ENCODE results near the gene PRSS8. TPM values are rescaled to one million over a fixed set of nuclear protein-coding genes. Genes with fewer than 3 reads are reported as not detected.
A peak's percentile ranks its signal among the peaks of the same experiment; 100 is the strongest.
"Not testable (repeated sequence)": the region's sequence is repeated elsewhere in the genome, so short reads cannot be mapped to it uniquely, and the experiment has no call there.

Gene PRSS8
- total RNA-seq, 4 donors from 2014 or later: 0.20 TPM; not detected in 3

DNA sequence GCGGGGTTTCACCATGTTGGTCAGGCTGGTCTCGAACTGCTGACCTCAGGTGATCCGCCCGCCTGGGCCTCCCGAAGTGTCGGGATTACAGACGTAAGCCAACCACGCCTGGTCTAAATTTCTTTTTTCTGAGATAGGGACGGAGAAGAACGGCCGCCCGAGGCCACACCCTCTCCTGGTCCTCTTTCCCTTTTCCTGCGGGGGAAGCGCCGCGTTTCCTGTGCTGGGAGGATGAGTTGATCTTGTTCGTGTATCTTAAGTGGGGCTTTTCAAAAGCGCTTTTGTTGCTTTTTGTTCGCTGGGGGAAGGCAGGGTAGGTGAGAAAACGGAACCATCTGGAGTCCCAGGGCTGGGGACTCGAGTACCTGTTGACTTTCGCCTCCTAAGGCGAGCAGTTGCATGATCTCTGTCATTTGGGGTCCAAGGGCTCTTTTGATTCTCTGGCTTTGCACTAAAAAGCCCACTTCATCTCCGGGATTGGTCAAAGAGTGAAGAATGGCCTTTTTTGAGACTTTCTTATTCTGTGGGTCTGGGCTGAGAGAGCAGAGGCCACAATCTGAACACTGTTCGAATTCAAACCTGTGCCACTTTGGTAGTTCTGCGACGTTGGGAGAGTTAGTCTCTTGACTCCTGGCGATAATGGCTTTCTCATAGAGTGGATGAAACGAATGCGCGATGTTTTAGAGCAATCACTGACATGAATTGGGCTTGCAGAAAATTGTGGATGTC lies 45.7 kb upstream of the PRSS8 start:
- TF ChIP-seq, protein P1, sequence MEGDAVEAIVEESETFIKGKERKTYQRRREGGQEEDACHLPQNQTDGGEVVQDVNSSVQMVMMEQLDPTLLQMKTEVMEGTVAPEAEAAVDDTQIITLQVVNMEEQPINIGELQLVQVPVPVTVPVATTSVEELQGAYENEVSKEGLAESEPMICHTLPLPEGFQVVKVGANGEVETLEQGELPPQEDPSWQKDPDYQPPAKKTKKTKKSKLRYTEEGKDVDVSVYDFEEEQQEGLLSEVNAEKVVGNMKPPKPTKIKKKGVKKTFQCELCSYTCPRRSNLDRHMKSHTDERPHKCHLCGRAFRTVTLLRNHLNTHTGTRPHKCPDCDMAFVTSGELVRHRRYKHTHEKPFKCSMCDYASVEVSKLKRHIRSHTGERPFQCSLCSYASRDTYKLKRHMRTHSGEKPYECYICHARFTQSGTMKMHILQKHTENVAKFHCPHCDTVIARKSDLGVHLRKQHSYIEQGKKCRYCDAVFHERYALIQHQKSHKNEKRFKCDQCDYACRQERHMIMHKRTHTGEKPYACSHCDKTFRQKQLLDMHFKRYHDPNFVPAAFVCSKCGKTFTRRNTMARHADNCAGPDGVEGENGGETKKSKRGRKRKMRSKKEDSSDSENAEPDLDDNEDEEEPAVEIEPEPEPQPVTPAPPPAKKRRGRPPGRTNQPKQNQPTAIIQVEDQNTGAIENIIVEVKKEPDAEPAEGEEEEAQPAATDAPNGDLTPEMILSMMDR (IDR thresholded peaks at IDR 0.05): no peak
- TF ChIP-seq POLR2A (IDR thresholded peaks at IDR 0.05) (no peak), EP300 (IDR thresholded peaks at IDR 0.05) (no peak)
- Histone ChIP-seq H3K27me3 (no peaks in the 10 kb centered on the region), H3K27ac (peak overlapping the region; percentile 90 to 98 (median 96)), H3K9me3 (no peaks in the 10 kb centered on the region), H3K4me3 (peak overlapping the region; percentile 78 to 97 (median 84)), H3K4me1 (peaks cover 0 to 61% (median 26%) of the 10 kb centered on the region in 4 donors), H3K36me3 (peaks cover 2 to 39% (median 19%) of the 10 kb centered on the region in 3 donors)
- WGBS, 2 donors: 3 to 5% methylated on average over 31 of the region's 31 CpGs
- peak in 1 of 2 donors; percentile 28 for DNase-seq (ENCODE audit: low spot score in 2 of 2)

DNA sequence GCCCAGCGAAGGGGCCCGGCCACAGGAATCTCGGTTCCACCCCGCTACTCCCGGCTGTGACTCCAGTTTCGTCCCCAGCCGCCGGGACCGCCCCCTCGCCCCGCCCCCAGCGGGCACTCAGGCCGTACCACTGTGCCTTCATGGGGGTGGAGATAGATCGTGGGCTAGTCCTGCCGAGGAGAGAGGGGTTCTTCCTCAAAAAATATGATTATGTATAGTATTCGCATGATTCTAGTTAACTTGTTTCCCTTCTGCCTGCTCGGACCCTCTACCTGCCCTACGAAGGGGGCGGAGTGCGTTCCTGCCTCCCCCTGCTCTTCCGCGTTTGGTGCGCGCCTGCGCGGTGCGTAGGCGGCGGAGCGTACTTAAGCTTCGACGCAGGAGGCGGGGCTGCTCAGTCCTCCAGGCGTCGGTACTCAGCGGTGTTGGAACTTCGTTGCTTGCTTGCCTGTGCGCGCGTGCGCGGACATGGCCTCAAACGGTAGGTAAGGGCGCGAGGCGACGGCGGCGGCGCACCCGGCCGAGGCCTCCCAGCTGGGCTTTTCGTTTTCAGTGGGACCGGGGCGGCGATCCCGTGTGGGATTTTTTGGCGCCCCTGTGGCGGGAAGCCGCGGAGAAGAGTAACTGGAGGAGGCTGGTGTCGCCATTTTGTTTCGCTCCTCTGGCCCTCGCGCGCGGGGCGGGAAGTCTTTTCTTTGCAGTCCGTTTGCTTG lies 44.4 kb upstream of the PRSS8 start, which contains the start of gene FUS:
TSS of gene FUS (plus strand) at position 393 of the 713 bp plus-strand sequence. CDS start at position 469, 76 bp downstream.
- TF ChIP-seq POLR2A (IDR thresholded peaks at IDR 0.05): peak; percentile 95 to 96
- TF ChIP-seq EP300 (IDR thresholded peaks at IDR 0.05): peak; percentile 82 to 100
- TF ChIP-seq, protein P1 (IDR thresholded peaks at IDR 0.05): peak in 2 of 5 experiments; percentile 47 to 55
- H3K36me3 ChIP-seq: peaks cover 0 to 26% (median 12%) of the 10 kb centered on the region in 3 donors
- 0 to 1% methylated on average over 39 to 65 of the region's 69 CpGs for WGBS, 2 donors
- H3K4me3 ChIP-seq: peak within 1 kb of the TSS; percentile 78 to 97 (median 84)
- DNase-seq (ENCODE audit: low spot score in 2 of 2): peak; percentile 86 to 91
- peak within 1 kb of the TSS; percentile 90 to 98 (median 96) for H3K27ac ChIP-seq
- H3K9me3 ChIP-seq: no peaks in the 10 kb centered on the region
- peaks cover 0 to 48% (median 24%) of the 10 kb centered on the region in 4 donors for H3K4me1 ChIP-seq
- no peaks in the 10 kb centered on the region for H3K27me3 ChIP-seq

DNA sequence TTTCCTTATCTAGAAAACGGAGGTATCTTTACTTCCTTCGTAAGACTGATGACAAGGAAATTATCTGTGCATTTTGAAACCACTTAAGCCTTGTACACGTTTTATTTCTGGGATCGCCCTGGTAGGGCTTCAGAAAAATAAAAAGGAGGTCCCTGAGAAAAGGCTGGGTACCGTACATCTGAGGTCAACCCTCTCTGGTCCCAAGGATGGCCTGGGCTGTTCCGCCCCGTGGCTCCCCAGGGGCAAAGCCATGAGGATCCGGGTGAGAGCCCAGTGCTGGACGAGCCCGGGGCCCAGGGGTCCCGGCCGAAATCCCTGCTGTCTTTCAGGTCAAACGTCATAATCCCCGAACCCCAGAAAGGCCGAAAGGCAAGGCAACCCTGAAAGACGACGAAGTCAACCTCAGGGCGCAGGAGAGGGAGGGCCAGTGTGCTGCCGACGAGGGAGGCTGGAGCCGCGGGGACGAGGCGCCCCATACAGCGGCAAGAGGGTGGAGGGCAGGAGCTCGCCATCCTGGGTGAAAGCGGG lies 43.8 kb upstream of the PRSS8 start:
- Histone ChIP-seq H3K4me1 (peaks cover 0 to 42% (median 24%) of the 10 kb centered on the region in 4 donors), H3K27ac (peak overlapping the region; percentile 90 to 98 (median 96)), H3K27me3 (no peaks in the 10 kb centered on the region), H3K4me3 (peak overlapping the region; percentile 78 to 97 (median 84)), H3K9me3 (no peaks in the 10 kb centered on the region), H3K36me3 (peaks cover 0 to 19% (median 9%) of the 10 kb centered on the region in 3 donors)
- DNase-seq (ENCODE audit: low spot score in 2 of 2): no peak
- 3 to 4% methylated on average over 27 of the region's 27 CpGs for WGBS, 2 donors
- TF ChIP-seq POLR2A (IDR thresholded peaks at IDR 0.05) (no peak), EP300 (IDR thresholded peaks at IDR 0.05) (no peak)
- TF ChIP-seq, protein P1 (IDR thresholded peaks at IDR 0.05): no peak

DNA sequence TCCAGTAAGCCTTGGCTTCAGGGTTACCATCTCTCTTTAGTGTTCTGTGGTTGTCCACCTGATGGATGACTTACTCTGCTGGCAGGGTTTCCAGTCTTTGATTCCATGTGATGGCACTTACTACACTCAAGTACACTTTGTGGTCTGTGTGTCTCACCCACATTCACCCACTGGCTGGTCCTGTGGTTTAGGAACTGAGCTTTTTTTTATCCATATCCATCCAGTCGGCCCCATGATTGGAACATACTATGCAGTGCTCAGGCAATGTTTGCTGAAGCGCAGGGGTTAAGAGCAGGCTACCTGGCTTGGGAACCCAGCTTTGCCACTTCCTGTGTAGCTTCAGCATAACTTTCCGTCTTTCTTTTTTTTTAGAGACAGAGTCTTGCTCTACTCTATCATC lies 41.6 kb upstream of the PRSS8 start:
- H3K9me3 ChIP-seq: no peaks in the 10 kb centered on the region
- 60 to 81% methylated on average over 3 of the region's 3 CpGs for WGBS, 2 donors
- DNase-seq (ENCODE audit: low spot score in 2 of 2): no peak
- H3K36me3 ChIP-seq: no peaks in the 10 kb centered on the region
- H3K27me3 ChIP-seq: no peaks in the 10 kb centered on the region
- no peak overlapping the region for H3K27ac ChIP-seq
- no peak overlapping the region for H3K4me3 ChIP-seq
- TF ChIP-seq, protein P1 (IDR thresholded peaks at IDR 0.05): no peak
- no peak for TF ChIP-seq POLR2A (IDR thresholded peaks at IDR 0.05)
- no peak for TF ChIP-seq EP300 (IDR thresholded peaks at IDR 0.05)
- peaks cover 0 to 21% (median 9%) of the 10 kb centered on the region in 4 donors for H3K4me1 ChIP-seq

- not testable (repeated sequence) for H3K36me3 ChIP-seq; H3K27me3 ChIP-seq; H3K4me3 ChIP-seq; DNase-seq (ENCODE audit: low spot score in 2 of 2); H3K9me3 ChIP-seq; H3K27ac ChIP-seq; H3K4me1 ChIP-seq
- 22% methylated on average over 1 of the region's 2 CpGs; no CpG with 5 or more reads in 1 of the 2 donors for WGBS, 2 donors
Observed at GRCh38 chr16:31170048-31170447, 34.5 kb upstream of the PRSS8 start.
